ENCODE results near the gene CRISPLD2.
"Not testable (repeated sequence)": the region's sequence is repeated elsewhere in the genome, so short reads cannot be mapped to it uniquely, and the experiment has no call there.

CRISPLD2 gene

DNA sequence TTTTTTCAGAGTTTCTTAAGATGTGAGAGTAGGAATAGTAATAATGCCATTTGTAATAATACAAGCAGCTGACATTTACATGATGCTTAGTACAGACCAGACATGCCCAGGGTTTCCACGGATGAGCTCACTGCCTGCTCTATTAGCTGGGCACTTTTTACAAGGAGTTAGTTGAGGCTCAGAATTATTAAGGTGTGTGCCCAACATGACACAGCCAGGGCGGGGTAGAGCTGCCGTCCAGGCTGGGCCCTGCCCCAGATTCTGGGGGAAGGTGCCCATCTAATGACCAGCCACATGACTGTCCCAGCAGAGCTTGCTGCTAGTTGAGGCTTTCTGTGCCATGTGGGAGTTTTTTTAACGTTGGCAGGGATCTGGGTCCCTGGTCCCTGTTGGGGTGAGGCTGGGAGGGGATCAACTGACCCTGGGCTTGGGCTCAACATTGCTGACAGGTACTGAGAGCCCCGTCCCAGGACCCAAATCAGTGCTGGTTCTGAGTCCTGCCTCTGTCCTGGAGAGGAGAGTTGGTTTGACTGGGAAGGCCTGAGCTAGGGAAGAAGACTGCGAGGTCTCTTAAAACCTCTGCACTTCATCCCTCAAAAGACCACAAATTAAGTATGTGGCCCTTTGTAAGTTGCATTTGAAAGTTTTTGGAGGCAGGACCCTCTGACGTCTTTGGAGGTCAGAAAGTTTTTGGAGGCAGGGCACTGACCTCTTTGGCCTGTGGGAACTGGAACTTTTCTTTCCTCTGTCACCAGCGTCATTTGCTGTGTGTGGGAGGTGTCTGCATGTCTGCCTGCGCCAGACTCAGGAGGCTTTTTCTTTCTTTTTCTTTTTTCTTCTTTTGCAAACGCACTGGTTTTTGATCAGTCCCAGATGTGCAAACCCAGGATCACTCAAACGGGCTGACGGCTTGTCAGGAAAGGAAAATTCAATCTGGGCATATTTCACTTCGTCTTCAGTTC, 2.2 kb downstream of the CRISPLD2 start:
- no peak for DNase-seq (ENCODE audit: low read depth in 2 of 2)

DNA sequence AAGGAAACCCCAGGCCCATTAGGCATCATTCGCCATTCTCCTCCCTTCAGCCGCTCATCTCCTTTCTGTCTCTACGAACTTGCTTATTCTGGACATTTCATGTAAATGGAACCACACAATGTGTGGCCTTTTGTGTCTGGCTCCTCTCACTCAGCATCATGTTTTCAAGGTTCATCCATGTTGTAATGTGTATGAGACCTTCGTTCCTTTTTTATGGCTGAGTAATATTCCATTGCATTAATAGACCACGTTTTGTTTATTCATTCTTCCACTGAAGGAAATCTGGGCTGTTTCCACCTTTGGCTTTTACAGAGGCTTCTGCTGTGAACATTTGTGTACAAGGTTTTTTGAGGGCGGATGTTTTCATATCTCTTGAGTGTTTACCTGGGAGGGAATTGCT, 3.2 kb downstream of the CRISPLD2 start:
- DNase-seq (ENCODE audit: low read depth in 2 of 2) = no peak

DNA sequence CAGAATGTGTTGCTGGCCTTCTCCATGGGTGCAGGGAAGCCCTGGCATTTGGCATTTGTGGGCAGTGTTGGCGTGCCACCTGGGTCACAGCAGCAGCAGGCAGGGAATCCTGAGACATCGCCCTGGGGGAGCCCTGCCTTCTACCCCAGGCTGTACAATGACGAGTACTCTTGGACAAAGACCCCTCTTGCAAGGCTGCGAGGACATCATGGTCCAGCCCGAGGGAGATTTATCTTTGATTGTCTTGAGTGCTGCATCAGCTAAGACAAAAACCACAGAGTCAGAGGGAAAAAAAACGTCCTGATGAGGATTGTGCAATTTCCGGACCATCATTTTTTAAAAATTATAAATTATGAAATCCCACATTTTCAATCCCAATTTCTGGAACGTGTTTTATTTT, 3.7 kb downstream of the CRISPLD2 start:
- no peak for DNase-seq (ENCODE audit: low read depth in 2 of 2)

DNA sequence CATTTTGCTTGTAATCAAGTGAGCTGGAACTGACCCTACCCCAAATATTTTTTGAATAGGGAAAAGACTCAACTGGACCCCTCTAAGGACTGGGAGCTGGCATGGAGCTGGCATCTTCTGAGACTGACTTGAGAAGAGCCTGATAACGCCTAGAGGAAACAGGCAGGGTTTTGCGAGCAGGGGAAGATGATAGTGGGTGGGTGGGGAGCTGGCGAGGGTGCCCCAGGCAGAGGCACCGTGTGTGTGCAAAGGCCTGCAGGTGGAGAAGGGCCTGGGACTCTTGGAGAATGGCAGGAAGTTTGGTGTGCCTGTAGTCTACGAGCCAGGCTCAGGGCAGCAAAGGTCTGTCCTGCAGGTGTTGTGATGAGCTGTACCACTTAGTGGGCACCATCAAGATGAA, 4.1 kb downstream of the CRISPLD2 start:
- DNase-seq (ENCODE audit: low read depth in 2 of 2) = no peak

DNA sequence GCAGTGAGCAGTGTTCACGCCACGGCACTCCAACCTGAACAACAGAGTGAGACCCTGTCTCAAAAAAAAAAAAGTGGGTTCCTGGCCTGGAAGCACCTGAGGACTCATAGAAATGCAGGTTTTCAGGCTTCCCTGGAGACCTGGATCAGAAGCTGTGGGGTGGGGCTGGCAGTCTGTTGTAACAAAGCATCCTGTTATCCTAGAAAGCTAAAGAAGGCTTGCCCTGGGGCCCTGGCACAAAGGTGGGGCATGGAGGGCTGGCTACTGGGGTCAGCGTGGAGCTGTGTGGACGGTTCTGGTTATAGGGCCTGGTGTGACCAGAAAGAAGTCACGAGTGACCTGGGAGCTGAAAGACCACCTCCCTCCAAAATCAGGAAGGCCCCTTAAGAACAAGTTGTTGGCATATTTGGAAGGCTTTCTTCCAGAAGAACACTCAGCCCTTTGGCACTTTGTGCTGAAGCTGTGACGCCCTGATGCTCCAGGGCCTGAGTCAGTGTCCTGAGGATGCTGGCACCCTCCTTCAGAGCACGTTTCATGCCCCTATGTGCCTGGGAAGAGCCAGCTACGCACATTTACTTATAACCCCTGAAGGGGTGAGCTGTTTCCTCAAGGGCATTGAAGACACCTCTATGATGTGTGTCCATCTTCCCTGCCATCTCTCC, 6.2 kb downstream of the CRISPLD2 start:
- no peak for DNase-seq (ENCODE audit: low read depth in 2 of 2)

DNA sequence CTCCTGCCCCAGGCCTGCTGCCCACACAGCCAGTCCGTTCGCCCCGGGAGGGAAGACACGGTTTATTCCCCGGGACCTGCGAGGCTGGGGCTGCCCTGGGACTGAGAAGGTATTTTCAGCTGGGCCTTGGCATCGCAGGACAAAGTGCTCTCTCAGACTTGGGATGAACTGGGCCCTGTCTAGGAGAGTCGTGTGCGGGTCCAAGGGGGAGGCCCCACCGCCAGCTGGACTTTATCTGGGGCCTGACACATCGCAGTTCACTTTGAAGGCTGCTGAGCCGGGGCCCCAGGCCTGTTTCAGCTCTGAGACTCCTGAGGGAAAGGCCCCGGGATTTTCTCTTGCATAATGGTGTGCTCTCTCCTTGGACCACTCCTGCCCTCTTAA, 6.8 kb downstream of the CRISPLD2 start:
- no peak for DNase-seq (ENCODE audit: low read depth in 2 of 2)

DNA sequence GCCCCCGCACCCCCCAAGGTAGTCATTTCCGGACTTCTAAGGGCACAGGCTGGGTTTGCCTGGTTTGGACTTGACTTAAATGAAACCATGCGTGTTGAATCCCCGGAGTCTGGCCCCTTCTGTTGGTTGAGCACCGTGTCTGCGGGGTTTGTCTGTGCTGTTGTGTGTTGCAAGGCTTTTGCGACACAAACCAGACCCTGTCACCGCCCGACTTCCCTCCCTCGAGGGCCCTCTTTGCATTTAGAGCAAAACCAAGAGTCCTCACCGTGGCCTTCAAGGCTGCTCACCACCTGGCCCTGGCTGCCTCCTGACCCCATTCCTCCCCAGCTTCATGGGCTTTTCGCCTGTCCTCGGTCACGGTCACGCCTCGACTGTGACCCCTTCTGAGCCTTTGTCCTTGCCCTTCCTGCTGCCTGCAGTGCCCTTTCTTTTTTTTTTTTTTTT, 7.4 kb downstream of the CRISPLD2 start:
- no peak for DNase-seq (ENCODE audit: low read depth in 2 of 2)

DNA sequence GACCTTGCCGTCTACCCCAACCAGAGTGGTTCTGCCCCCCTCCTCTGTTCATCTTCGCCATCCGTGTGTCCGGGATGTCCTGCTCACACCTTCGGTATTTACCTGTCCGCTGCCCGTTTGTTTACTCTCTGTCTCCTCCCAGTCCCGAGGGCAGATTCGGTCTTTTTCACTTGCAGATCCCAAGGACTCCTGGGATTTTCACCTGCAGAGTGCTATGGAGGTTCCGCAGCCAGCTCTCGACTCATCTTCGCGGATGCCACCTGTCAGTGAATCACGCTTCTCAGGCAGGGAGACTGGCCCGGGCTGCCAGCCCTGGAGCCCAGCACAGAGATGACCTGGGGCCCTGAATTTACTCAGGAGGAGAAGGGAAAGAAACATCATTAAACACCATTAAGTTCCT, 8.1 kb downstream of the CRISPLD2 start:
- no peak for DNase-seq (ENCODE audit: low read depth in 2 of 2)

DNA sequence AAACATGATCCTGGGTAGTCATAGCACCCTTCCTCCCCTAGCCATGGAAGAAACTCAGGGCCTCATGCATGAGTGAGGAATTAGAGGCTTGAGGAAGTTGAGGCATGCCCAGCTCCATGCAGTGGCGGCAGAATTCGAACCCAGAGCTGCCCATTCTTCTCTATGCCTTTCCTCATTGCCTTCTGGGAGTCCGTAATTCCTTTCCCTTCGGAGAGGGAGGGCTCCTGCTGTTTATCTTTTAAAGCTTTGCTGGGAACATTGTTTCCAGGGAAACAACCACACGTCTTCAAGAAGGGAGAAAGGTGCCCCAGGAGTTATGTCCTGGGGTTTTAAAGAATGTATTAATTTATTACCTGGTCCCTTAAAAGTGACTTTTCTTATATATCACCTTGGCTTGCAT, 8.5 kb downstream of the CRISPLD2 start:
- DNase-seq (ENCODE audit: low read depth in 2 of 2) = no peak

DNA sequence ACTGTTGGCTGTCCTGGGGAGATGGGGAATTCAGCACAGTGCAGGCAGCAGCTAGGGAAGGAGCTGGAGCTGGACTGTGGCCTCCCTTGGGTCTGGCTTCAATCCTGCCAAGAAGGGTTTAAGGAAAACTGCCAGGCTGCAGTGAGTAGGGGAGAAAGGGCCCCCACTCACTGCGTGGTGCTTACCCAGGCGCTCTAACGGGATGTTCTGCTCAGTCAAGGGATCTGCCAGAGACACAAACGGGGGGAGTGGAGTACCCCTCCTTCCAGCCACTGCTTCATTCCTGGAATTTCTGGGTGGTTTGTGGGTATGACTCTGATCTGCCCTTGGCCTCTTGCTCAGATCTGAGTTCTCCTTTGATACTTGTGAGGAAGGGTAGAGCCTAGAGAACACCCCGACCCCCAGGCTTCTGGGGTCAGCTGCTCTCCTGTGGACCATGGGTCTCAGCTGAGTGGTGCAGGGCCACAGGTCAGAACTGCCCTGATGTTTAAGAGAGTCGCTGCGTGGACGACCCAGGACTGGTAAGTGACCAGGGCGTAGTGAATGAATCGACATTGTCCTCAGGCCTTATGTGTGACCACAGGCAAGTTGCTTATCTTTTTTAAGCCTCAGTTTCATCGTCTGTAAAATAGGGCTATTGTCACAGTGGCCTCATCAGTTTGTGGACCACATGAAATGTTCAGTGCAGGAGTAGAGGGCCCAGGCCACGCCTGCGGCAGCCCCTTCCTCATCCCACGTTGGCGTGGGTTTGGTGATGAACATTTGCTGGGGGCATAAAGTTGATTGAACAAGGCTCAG, 9.6 kb downstream of the CRISPLD2 start:
- no peak for DNase-seq (ENCODE audit: low read depth in 2 of 2)

DNA sequence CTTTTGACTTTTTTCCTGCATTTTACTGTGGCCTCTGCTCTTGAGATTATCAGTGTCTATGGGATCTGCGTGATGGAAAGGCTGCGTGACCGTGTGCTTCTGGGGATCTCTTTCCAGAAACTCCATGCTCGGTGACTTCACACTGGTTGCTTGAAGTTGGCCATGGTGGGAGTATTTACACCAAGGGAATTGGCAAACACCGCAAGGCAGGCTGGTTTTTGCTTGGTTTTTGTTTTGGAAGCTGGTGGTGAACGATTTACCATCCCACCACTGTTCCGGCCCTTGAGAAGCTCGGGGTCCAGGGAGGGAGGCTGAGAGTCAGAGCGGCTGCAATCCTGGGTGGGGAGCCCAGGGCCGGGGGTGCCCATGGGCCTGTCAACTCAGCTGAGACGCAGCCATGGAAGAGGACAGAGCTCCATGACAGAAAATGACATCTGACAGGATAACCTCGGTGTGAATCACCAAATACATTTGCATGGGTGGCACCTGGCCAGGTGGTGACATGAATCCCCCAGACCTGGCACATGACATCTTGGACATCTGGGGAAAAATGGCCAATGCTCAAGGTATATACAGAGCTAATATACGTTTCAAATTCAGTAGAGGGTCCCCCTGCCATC, 11.1 kb downstream of the CRISPLD2 start:
- DNase-seq (ENCODE audit: low read depth in 2 of 2) = no peak

DNA sequence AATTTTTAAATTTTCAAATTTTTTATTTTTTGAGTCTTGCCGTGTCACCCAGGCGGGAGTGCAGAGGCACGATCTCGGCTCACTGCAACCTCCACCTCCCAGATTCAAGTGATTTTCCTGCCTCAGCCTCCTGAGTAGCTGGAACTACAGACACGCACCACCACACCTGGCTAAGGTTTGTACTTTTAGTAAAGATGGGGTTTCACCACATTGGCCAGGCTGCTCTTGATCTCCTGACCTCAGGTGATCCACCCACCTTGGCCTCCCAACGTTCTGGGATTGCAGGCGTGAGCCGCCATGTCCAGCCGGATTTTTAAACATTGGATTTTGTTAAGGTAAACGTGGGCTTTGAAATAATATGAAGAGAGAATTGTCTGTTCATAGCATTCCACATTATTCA, 11.9 kb downstream of the CRISPLD2 start:
- not testable (repeated sequence) for DNase-seq (ENCODE audit: low read depth in 2 of 2)

DNA sequence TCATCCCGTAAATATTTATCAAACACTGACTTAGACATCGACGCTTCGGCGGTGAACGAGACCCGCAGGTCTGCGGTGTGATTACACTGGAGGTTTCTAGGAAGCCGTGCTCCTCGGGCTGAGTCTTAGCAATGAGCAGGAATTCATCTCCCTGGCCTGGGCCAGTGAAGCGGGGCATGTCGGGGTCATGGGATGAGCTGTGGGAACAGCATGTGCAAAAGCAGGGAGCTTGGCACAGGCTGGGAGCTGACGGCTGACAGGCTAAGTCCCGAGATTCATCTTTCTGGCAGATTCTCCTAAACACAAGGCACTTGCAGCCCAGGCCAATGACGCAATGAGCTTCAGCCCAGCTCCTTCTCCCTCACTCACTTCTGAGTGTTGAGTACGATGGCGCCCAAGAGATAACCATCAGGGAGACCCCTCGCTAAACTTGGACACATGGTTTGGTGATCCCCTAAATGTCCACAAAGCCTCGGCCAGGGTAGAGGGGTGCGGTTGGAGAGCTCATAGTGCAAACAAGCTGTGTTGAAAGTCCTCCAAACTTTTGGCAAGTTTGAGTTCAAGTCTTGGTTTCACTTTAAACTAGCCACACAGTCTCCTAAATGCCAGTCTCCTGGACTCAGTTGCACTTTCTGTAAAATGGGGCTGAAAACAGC, 12.8 kb downstream of the CRISPLD2 start:
- DNase-seq (ENCODE audit: low read depth in 2 of 2) = no peak

DNA sequence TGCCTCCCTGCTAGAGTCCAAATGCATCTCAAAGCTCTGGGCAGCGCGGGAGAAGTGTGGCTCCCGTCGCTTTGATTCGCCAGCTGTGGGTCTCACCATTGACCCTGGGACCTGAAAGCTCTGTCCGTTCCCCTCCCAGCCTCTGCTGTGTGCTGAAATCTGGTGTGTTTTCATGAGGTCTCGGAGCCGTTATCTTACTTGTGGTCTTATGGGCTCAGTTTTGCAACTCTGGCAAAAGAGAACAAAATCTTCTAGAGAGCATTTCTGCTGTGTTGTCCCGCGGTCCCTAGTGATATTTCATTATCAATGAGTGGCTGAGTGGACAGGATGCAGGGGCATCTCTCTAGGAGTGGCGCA, 13.3 kb downstream of the CRISPLD2 start:
- no peak for DNase-seq (ENCODE audit: low read depth in 2 of 2)

DNA sequence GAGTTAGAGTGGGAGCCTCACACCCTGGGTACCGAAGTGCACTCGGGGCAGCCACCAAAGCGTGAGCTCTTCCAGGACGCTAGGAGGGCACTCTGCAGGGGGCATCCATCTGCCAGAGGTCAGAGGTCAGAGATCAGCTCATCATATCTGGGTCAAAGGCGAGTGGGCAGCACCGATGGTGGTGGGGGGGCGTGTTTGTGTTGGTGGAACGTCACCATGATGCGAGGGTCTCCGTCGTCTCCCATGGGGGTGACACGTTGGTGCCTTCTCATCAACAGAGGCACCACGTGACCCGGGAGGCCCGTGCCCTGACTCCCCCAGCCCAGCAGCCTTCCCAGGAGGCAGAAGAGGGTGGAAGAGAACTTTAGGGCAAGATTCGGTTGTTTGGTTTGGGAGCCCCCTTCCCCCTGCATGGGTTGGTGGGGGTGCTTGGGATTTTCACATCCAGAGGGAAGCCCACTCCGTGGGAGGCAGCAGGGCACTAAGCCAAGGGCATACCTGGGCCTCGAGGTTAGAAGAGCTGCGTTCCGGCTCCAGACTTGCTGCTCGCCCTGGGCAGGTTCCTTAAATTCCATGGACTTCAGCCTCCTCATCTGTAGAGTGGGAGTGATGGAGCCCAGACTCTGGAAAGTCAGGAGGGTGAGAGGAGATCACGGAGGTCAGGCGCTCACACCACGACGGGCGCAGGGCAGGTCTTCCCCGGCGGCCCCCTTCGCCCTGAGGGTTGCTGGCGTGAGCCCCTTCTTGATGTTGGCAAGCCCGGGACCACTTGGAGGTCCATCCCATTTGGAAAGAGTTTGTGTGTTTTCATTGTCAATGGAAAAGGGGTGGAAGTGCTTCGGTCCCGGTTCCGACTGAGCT, 14.0 kb downstream of the CRISPLD2 start:
- no peak for DNase-seq (ENCODE audit: low read depth in 2 of 2)

DNA sequence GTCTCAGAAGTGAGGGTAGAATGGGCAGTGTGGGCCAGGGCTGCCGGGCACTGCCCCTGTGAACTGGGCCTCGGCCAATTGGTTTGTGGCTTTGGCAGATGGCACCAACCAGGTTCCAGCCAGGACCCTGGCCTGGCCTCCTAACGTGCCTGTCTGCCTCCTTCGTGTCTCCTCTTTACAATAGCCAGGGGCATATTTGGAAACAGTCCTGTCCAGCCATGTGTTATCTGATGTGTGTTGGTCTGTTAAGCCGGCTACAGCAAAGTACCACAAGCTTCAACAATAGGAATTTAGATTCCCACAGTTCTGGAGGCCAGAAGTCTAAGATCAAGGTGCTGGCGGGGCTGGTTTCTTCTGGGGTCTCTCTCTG, 14.6 kb downstream of the CRISPLD2 start:
- no peak for DNase-seq (ENCODE audit: low read depth in 2 of 2)

DNA sequence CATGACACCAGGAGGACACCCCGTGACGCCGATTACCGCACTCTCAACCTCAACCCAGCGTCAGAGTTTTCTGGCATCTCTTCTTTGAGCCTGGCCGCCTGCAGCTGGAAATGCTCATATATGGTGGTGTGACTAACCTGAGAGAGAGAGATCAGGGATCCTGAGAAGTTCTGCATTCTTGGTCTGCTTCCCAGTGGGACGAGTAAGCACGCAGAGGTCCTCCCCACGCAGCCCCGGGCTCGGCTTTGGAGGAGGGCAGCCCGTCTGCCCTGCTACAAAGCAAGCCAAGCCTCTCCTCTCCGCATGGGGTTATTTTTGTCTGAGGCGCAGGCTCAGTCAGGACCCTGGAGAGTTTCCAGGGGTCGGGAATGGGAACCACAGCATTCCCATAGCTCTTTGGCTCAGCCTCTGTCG, 16.5 kb downstream of the CRISPLD2 start:
- DNase-seq (ENCODE audit: low read depth in 2 of 2) = no peak

DNA sequence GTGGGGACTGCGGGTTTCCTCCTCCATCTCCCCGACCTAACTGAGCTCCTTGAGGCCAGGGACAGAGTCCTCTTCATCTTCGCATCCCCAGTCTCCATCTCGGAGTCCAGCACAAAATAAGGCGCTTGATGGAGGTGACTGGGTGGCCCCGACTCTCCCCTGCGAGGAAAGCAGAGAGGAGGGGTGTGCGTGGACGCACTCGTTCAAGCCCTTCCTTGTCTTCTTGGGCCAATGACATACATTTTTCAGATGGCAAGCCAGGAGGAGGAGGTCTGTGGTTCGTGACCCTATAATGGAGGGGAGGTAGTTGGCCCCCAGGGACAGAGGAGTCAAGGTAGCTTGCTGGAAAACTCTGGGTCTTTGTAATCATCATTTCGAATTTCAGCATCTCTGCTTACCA, 17.2 kb downstream of the CRISPLD2 start:
- no peak for DNase-seq (ENCODE audit: low read depth in 2 of 2)

DNA sequence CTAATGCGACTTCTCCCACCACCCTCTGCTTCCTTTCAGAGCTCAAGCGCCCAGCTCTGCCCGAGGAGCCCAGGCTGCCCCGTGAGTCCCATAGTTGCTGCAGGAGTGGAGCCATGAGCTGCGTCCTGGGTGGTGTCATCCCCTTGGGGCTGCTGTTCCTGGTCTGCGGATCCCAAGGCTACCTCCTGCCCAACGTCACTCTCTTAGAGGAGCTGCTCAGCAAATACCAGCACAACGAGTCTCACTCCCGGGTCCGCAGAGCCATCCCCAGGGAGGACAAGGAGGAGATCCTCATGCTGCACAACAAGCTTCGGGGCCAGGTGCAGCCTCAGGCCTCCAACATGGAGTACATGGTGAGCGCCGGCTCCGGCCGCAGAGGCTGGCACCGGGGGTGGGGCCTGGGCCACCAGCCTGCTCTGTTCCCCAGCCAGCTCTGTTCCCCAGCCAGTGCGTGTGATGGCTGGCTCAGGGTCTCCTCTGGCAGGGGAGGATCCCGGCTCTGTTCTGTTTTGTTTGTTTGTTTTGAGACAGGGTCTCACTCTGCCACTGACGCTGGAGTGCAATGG, 18.7 kb downstream of the CRISPLD2 start:
- DNase-seq (ENCODE audit: low read depth in 2 of 2) = no peak

DNA sequence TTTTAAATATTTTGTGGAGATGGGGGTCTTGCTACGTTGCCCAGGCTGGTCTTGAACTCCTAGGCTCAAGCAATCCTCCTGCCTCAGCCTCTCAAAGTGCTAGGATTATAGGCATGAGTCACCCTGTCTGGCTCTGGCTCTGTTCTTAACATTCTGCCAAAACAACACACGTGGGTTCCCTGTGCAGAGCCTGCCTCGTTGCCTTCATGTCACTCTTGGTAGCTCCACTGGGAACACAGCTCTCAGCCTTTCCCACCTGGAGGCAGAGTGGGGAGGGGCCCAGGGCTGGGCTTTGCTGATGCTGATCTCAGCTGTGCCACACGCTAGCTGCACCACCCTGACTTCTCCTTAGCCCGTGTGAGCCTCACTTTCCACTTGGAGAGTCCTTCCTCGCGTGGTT, 19.3 kb downstream of the CRISPLD2 start:
- DNase-seq (ENCODE audit: low read depth in 2 of 2) = no peak

Measured in stimulated activated CD8-positive, alpha-beta memory T cell treated with anti-CD3 and anti-CD28 coated beads, Interleukin-7, amount 100 ng/mL, for 4 hours (primary cell).